HepG2 (cell line): ENCODE measurements around the gene PRR36. TPM values are rescaled to one million over a fixed set of nuclear protein-coding genes. Genes with fewer than 3 reads are reported as not detected.

Source experiments
- ARNTL ChIP-seq: sonication (generic); formaldehyde crosslinking; IDR thresholded peaks from 2 replicates; pipeline ENCODE4 v1.4.0; 2020; ENCODE audit warnings: mild to moderate bottlenecking, missing genetic modification reagents
- KLF9 ChIP-seq: IDR thresholded peaks from 2 replicates; pipeline ENCODE4 v1.6.1; 2016; ENCODE audit warnings: low read depth
- SALL1 ChIP-seq: sonication (generic); formaldehyde crosslinking; IDR thresholded peaks from 2 replicates; pipeline ENCODE4 v1.8.0; 2022; ENCODE audit warnings: mild to moderate bottlenecking, missing genetic modification reagents
- SP5 ChIP-seq: IDR thresholded peaks from 2 replicates; pipeline ENCODE4 v1.6.1; 2016; ENCODE audit warnings: low read depth, borderline replicate concordance
- ZBTB40 ChIP-seq, 2 experiments: fragments of 450-650 bp in 1 of 2; sonication (generic) in 1 of 2; formaldehyde crosslinking in 1 of 2; IDR thresholded peaks; 2 replicates each; pipeline versions ENCODE4 v1.6.1 to v1.8.0; 2016 to 2022; ENCODE audit warnings: antibody characterized with exemption in 1 of 2, mild to moderate bottlenecking in 1 of 2, missing genetic modification reagents in 1 of 2
- ZNF761 ChIP-seq: sonication (generic); formaldehyde crosslinking; conservative IDR thresholded peaks from 2 replicates; pipeline ENCODE4 v1.4.0; 2020; ENCODE audit warnings: mild to moderate bottlenecking, missing genetic modification reagents
- ZSCAN21 ChIP-seq: sonication (generic); formaldehyde crosslinking; IDR thresholded peaks from 2 replicates; pipeline ENCODE4 v1.8.0; 2022; ENCODE audit warnings: mild to moderate bottlenecking, missing genetic modification reagents, moderate library complexity, borderline replicate concordance
- polyA plus RNA-seq, 8 experiments: library from polyadenylated mRNA; depleted of rRNA in 3 of 8; stranded (reverse) in 7 of 8; unstranded in 1 of 8; fragments of >200 nt; fragmentation: Illumina TruSeq in 4 of 8; extraction: Trizol in 4 of 8; gene quantifications; 2 replicates each; pipeline versions ENCODE4 v1.2.1 to v1.2.3, GENCODE V29; 2011 to 2016; ENCODE audit warnings: low read depth in 4 of 8, missing spikeins in 1 of 8, mixed read lengths in 1 of 8; ENCODE audit not compliant: insufficient read depth in 1 of 8
- total RNA-seq, 5 experiments: library from RNA; depleted of rRNA; stranded (reverse); fragments of >200 nt; fragmentation: Illumina TruSeq; extraction: Trizol; gene quantifications; 2 replicates each; pipeline ENCODE4 v1.2.3, GENCODE V29; 2016; ENCODE audit warnings: low read depth in 1 of 5

The PRR36 gene
- total and polyA plus RNA-seq, 2 of the 13 experiments (the other 11 are each of a cell fraction or from before 2014, with no cell fraction given), result 0.07 to 0.17 TPM

- TF ChIP-seq ZNF761 (CRISPR knock-in tag) (0 out of 2 replicates have a peak, but pooled peaks have one; percentile 9), SP5 (CRISPR knock-in tag) (peak; percentile 28; the same call in 1 of the 2 replicates), KLF9 (no peak), ZBTB40 (IDR thresholded peaks at IDR 0.05) (no peak), ZBTB40 (CRISPR knock-in tag; IDR thresholded peaks at IDR 0.05) (0 out of 2 replicates have a peak, but pooled peaks have one; percentile 18), ARNTL (CRISPR knock-in tag) (0 out of 2 replicates have a peak, but pooled peaks have one; percentile 24), ZSCAN21 (0 out of 2 replicates have a peak, but pooled peaks have one; percentile 21), SALL1 (CRISPR knock-in tag) (0 out of 2 replicates have a peak, but pooled peaks have one; percentile 12)
- TF ChIP-seq, all 625 proteins: peak for 20
Measured at GRCh38 chr19:7920519-7921301, 46.5 kb upstream of the PRR36 start (continued).
